Tibial artery (tissue), 4 donors: ENCODE measurements around the gene SLC28A2.
"Not testable (repeated sequence)": the region's sequence is repeated elsewhere in the genome, so short reads cannot be mapped to it uniquely, and the experiment has no call there.

Experiments
- DNase-seq, 2 donors: peaks; one replicate each; pipeline ENCODE4 v3.0.0-alpha.2; 2019
- H3K27ac ChIP-seq, 2 donors: fragments of 200-600 bp; sonication (generic) in 1 of 2; 1 replicate in 1 of 2; 2 replicates in 1 of 2; pipeline ENCODE4 v1.5.1; 2018 to 2019; ENCODE audit warnings: mild to moderate bottlenecking in 1 of 2
- H3K27me3 ChIP-seq, 2 donors: fragments of 200-600 bp; sonication (generic) in 1 of 2; one replicate each; pipeline versions ENCODE4 v1.5.1 to v1.6.0; 2016 to 2019
- H3K36me3 ChIP-seq, 3 donors: fragments of 200-600 bp; sonication (generic) in 2 of 3; one replicate each; pipeline ENCODE4 v1.5.1; 2016 to 2019; ENCODE audit warnings: mild to moderate bottlenecking in 2 of 3
- H3K4me1 ChIP-seq, 4 donors: fragments of 200-600 bp; sonication (generic) in 2 of 4; 1 replicate in 3 of 4; 2 replicates in 1 of 4; pipeline ENCODE4 v1.5.1; 2016 to 2019
- H3K4me3 ChIP-seq, 2 donors: fragments of 200-600 bp; sonication (generic) in 1 of 2; 1 replicate in 1 of 2; 2 replicates in 1 of 2; pipeline ENCODE4 v1.5.1; 2018 to 2019; ENCODE audit warnings: mild to moderate bottlenecking in 2 of 2
- H3K9me3 ChIP-seq, 3 donors: fragments of 200-600 bp; sonication (generic) in 1 of 3; one replicate each; pipeline ENCODE4 v1.5.1; 2016 to 2019
- intact Hi-C: fragments of 100-400 bp; cut with DNase I; formaldehyde crosslinking; loops from one replicate; pipeline ENCODE4 v1.15.0; 2023; ENCODE audit warnings: low total_unique reads
- TF ChIP-seq, protein P1 (sequence below), 2 experiments: fragments of 200-600 bp in 1 of 2; fragments of 450-650 bp in 1 of 2; IDR thresholded peaks; one replicate each; pipeline ENCODE4 v1.5.1; 2017 to 2019; ENCODE audit warnings: antibody characterized with exemption in 2 of 2, mild to moderate bottlenecking in 1 of 2, moderate library complexity in 1 of 2

The SLC28A2 gene

DNA sequence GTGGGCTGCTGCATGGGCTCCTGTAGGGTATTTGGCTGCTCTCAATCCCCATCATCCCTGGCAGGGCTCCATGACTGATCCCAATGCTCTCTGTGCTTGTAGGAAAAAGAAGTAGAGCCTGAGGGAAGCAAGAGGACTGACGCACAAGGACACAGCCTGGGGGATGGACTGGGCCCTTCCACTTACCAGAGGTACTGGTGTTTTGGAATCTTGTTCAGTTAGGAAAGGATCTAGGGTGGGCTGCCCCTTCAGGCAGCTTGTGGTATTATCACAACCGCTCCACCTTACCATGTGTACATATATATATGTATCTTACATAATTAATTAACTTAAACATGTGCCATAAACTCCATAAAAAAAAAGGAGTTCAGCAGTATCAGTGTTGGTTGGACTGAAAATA, 1.3 kb downstream of the SLC28A2 start:
- DNase-seq, result no peak
- H3K27ac ChIP-seq, result no peak overlapping the region
- no peaks in the 10 kb centered on the region for H3K27me3 ChIP-seq
- no peak overlapping the region for H3K4me3 ChIP-seq
- no peaks in the 10 kb centered on the region for H3K4me1 ChIP-seq
- TF ChIP-seq, protein P1, sequence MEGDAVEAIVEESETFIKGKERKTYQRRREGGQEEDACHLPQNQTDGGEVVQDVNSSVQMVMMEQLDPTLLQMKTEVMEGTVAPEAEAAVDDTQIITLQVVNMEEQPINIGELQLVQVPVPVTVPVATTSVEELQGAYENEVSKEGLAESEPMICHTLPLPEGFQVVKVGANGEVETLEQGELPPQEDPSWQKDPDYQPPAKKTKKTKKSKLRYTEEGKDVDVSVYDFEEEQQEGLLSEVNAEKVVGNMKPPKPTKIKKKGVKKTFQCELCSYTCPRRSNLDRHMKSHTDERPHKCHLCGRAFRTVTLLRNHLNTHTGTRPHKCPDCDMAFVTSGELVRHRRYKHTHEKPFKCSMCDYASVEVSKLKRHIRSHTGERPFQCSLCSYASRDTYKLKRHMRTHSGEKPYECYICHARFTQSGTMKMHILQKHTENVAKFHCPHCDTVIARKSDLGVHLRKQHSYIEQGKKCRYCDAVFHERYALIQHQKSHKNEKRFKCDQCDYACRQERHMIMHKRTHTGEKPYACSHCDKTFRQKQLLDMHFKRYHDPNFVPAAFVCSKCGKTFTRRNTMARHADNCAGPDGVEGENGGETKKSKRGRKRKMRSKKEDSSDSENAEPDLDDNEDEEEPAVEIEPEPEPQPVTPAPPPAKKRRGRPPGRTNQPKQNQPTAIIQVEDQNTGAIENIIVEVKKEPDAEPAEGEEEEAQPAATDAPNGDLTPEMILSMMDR (IDR thresholded peaks at IDR 0.05), result no peak
- H3K36me3 ChIP-seq, result no peaks in the 10 kb centered on the region
- H3K9me3 ChIP-seq, result no peaks in the 10 kb centered on the region
- intact Hi-C loops, result no loop called here

DNA sequence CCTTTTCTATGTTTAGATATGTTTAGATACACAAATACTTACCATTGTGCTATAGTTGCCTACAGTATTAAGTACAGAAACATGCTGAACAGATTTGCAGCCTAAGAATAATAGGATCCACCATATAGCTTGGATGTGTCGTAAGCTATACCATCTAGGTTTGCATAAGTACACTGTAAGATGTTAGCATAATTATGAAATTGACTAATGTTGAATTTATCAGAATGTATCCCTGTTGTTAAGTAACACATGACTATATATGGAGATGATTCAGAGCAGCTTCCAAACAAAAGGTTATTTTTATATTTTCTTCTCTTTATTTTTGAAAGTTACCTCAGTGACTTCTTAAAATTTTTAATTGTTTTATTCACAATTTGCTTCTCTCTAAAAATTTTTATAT, 2.4 kb downstream of the SLC28A2 start:
- no peaks in the 10 kb centered on the region for H3K4me1 ChIP-seq
- intact Hi-C loops, result no loop called here
- no peak for DNase-seq
- H3K27ac ChIP-seq, result no peak overlapping the region
- no peaks in the 10 kb centered on the region for H3K9me3 ChIP-seq
- TF ChIP-seq, protein P1 (IDR thresholded peaks at IDR 0.05), result no peak
- H3K4me3 ChIP-seq, result no peak overlapping the region
- no peaks in the 10 kb centered on the region for H3K27me3 ChIP-seq
- H3K36me3 ChIP-seq, result no peaks in the 10 kb centered on the region

DNA sequence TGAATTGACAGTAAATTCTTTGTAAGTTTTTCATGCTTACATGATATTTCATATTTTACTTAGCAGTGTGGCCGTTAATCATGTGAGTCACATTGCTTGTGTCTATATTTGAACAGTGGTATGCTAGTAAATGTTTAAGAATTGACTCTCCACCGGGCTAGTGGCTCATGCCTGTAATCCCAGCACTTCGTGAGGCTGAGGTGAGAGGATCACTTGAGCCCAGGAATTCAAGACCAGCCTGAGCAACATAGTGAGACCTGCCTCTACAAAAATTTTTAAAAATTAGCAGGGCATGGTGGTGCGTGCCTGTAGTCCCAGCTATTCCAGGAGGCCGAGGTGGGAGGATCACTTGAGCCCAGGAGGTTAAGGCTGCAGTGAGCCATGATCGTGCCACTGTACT, 2.8 kb downstream of the SLC28A2 start:
- intact Hi-C loops, result not testable (repeated sequence)

DNA sequence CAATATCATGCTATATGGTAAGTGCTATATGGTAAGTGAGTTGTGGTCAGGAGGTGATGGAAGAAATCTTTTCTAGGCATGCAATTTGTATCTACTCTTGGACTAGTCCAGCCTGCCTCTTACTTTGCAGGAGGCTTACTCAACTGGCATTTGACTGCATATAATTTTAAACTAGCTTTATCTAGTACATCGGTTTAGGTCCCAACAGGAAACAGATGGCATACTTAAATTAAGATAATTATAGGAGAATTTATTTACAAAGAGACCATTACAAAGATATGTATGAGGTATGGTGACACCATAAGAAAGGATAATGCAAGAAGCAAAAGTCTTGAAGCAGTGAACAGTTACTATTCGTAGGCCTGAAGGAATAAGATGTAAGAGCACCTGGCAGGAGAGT, 7.8 kb downstream of the SLC28A2 start:
- Histone ChIP-seq H3K4me3 (no peak overlapping the region), H3K4me1 (no peaks in the 10 kb centered on the region), H3K27me3 (no peaks in the 10 kb centered on the region), H3K9me3 (no peaks in the 10 kb centered on the region), H3K36me3 (no peaks in the 10 kb centered on the region), H3K27ac (no peak overlapping the region)
- no peak for DNase-seq
- TF ChIP-seq, protein P1 (IDR thresholded peaks at IDR 0.05), result no peak
- intact Hi-C loops, result no loop called here

More for the DNA sequence above, 2.8 kb downstream of the SLC28A2 start:
- not testable (repeated sequence) for H3K4me1 ChIP-seq, H3K9me3 ChIP-seq, H3K36me3 ChIP-seq, H3K27me3 ChIP-seq, H3K27ac ChIP-seq, DNase-seq, H3K4me3 ChIP-seq

DNA sequence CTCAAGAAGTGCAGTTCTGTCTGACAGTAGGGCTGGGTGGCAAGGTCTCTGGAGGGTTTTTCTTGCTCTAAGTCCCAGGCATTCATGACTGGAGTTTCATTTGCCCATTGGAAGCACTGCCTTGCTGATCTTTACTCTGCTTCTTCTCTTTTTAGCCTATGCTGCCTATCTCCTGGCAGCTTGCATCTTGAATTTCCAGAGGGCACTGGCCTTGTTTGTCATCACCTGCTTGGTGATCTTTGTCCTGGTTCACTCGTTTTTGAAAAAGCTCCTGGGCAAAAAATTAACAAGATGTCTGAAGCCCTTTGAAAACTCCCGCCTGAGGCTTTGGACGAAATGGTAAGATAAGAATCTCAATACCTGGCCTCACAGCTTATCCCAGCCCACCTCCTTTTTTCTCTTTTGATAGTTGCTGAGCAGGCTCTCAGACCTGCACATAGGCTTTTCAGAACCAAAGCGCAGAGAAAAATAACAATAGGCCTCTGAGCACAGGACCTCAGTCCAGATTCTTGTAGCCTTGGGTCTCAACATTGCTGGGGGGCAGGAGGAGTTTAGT, 10.9 kb downstream of the SLC28A2 start:
- no peaks in the 10 kb centered on the region for H3K9me3 ChIP-seq
- no peaks in the 10 kb centered on the region for H3K4me1 ChIP-seq
- H3K4me3 ChIP-seq, result no peak overlapping the region
- intact Hi-C loops, result no loop called here
- no peak overlapping the region for H3K27ac ChIP-seq
- TF ChIP-seq, protein P1 (IDR thresholded peaks at IDR 0.05), result no peak
- H3K36me3 ChIP-seq, result no peaks in the 10 kb centered on the region
- no peak for DNase-seq
- H3K27me3 ChIP-seq, result no peaks in the 10 kb centered on the region

DNA sequence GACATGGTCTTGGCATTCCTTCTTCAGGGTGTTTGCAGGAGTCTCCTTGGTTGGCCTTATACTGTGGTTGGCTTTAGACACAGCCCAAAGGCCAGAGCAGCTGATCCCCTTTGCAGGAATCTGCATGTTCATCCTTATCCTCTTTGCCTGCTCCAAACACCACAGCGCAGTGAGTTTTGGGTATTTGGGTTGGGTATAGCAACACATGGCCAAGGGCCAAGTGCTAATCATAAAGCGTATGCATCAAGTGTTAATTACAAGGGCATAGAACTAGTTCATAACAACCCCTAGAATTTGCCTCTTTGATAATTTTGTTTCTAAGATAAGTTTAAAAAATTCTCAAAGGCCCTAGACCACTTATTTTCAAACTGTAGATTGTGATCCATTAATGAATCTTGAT, 11.8 kb downstream of the SLC28A2 start:
- Histone ChIP-seq H3K36me3 (no peaks in the 10 kb centered on the region), H3K27ac (no peak overlapping the region), H3K27me3 (no peaks in the 10 kb centered on the region), H3K9me3 (no peaks in the 10 kb centered on the region), H3K4me3 (no peak overlapping the region), H3K4me1 (no peaks in the 10 kb centered on the region)
- TF ChIP-seq, protein P1 (IDR thresholded peaks at IDR 0.05), result no peak
- intact Hi-C loops, result no loop called here
- no peak for DNase-seq
